Progenitor cell of endocrine pancreas (in vitro differentiated cells): ENCODE measurements around the gene CD247. TPM values are rescaled to one million over a fixed set of nuclear protein-coding genes. Genes with fewer than 3 reads are reported as not detected.

Experiments used
- DNase-seq: peaks from one replicate; pipeline ENCODE4 v3.0.0; 2021; ENCODE audit warnings: low spot score; ENCODE audit not compliant: unreplicated experiment
- H3K27ac Mint-ChIP-seq: 2 replicates; pipeline ENCODE4 v1.8.0; 2021; ENCODE audit warnings: mild to moderate bottlenecking, moderate library complexity, mixed read lengths
- H3K27me3 Mint-ChIP-seq: 2 replicates; pipeline ENCODE4 v1.8.0; 2021; ENCODE audit warnings: mixed read lengths
- H3K36me3 Mint-ChIP-seq: 2 replicates; pipeline ENCODE4 v1.8.0; 2022; ENCODE audit warnings: mixed read lengths; ENCODE audit not compliant: insufficient read depth
- H3K4me1 Mint-ChIP-seq: 2 replicates; pipeline ENCODE4 v1.8.0; 2021; ENCODE audit warnings: low read depth, mixed read lengths
- H3K4me3 Mint-ChIP-seq: 2 replicates; pipeline ENCODE4 v1.8.0; 2021; ENCODE audit warnings: low read depth, mild to moderate bottlenecking, moderate library complexity, mixed read lengths
- H3K9me3 Mint-ChIP-seq: 2 replicates; pipeline ENCODE4 v1.8.0; 2021; ENCODE audit warnings: low read depth, mixed read lengths
- CTCF ChIP-seq: fragments of 200-600 bp; sonication (generic); IDR thresholded peaks from one replicate; pipeline ENCODE4 v1.5.0; 2021; ENCODE audit warnings: antibody characterized with exemption, mild to moderate bottlenecking; ENCODE audit not compliant: unreplicated experiment
- total RNA-seq: library from RNA; stranded (reverse); gene quantifications from 2 replicates; pipeline ENCODE4 v1.2.1, GENCODE V29; 2021

Gene CD247
- total RNA-seq, 1 donor from 2014 or later = not detected

GRCh38 chr1:167443757-167444156 lies 74.6 kb downstream of the CD247 start:
- Mint-ChIP-seq H3K27ac (no peak overlapping the region), H3K4me3 (no peak overlapping the region), H3K27me3 (peaks cover 35% of the 10 kb centered on the region), H3K4me1 (no peaks in the 10 kb centered on the region), H3K36me3 (no peaks in the 10 kb centered on the region), H3K9me3 (no peaks in the 10 kb centered on the region)
- no peak for TF ChIP-seq CTCF
- no peak for DNase-seq

GRCh38 chr1:167442854-167443565 lies 75.3 kb downstream of the CD247 start:
- H3K9me3 Mint-ChIP-seq = no peaks in the 10 kb centered on the region
- H3K4me3 Mint-ChIP-seq = no peak overlapping the region
- TF ChIP-seq CTCF = no peak
- DNase-seq = no peak
- no peaks in the 10 kb centered on the region for H3K4me1 Mint-ChIP-seq
- peaks cover 43% of the 10 kb centered on the region for H3K27me3 Mint-ChIP-seq
- no peak overlapping the region for H3K27ac Mint-ChIP-seq
- H3K36me3 Mint-ChIP-seq = no peaks in the 10 kb centered on the region

GRCh38 chr1:167442142-167442848 lies 76.0 kb downstream of the CD247 start:
- Mint-ChIP-seq H3K9me3 (no peaks in the 10 kb centered on the region), H3K36me3 (no peaks in the 10 kb centered on the region), H3K27me3 (peaks cover 44% of the 10 kb centered on the region), H3K4me3 (no peak overlapping the region), H3K4me1 (no peaks in the 10 kb centered on the region), H3K27ac (peak overlapping the region; percentile 46)
- TF ChIP-seq CTCF = peak; percentile 87
- DNase-seq = peak; percentile 72

GRCh38 chr1:167441222-167441621 lies 77.1 kb downstream of the CD247 start:
- Mint-ChIP-seq H3K9me3 (peaks cover 4% of the 10 kb centered on the region), H3K36me3 (peaks cover 1% of the 10 kb centered on the region), H3K27ac (no peak overlapping the region), H3K27me3 (peaks cover 46% of the 10 kb centered on the region), H3K4me1 (no peaks in the 10 kb centered on the region), H3K4me3 (no peak overlapping the region)
- no peak for DNase-seq
- TF ChIP-seq CTCF = no peak

- H3K27me3 Mint-ChIP-seq = peaks cover 49% of the 10 kb centered on the region
- TF ChIP-seq CTCF = no peak
- H3K9me3 Mint-ChIP-seq = peaks cover 8% of the 10 kb centered on the region
- H3K27ac Mint-ChIP-seq = no peak overlapping the region
- DNase-seq = no peak
- no peak overlapping the region for H3K4me3 Mint-ChIP-seq
- H3K4me1 Mint-ChIP-seq = no peaks in the 10 kb centered on the region
- peaks cover 1% of the 10 kb centered on the region for H3K36me3 Mint-ChIP-seq
Measured at GRCh38 chr1:167440776-167441175, 77.6 kb downstream of the CD247 start.
